ENCODE data around the gene SAPCD2. TPM values are rescaled to one million over a fixed set of nuclear protein-coding genes. Genes with fewer than 3 reads are reported as not detected.

SAPCD2 gene
- total RNA-seq, 2 donors from 2014 or later: 20.8 to 24.9 TPM

GRCh38 chr9:137078701-137079400, 8.5 kb upstream of the SAPCD2 start:
- Histone ChIP-seq H3K27me3 (ENCODE audit: control insufficient read depth, insufficient read depth, low read length, poor library complexity, severe bottlenecking) (peaks cover 37% of the 10 kb centered on the region), H3K36me3 (ENCODE audit: control insufficient read depth, insufficient read depth, low read length) (no peaks in the 10 kb centered on the region), H3K4me1 (ENCODE audit: control insufficient read depth, insufficient read depth, low read length) (no peaks in the 10 kb centered on the region), H3K4me3 (ENCODE audit: low read length) (no peak overlapping the region), H3K9me3 (ENCODE audit: control insufficient read depth, low read length) (no peaks in the 10 kb centered on the region), H3K27ac (ENCODE audit: low read depth, low read length) (no peak overlapping the region), H3K9ac (ENCODE audit: extremely low read depth, low read length, poor library complexity, severe bottlenecking) (no peak overlapping the region)
- H3K9me3 Mint-ChIP-seq: no peaks in the 10 kb centered on the region
- H3K4me1 Mint-ChIP-seq: no peaks in the 10 kb centered on the region
- DNase-seq: peak; percentile 89
- H3K4me3 Mint-ChIP-seq: peak overlapping the region; percentile 50
- no peaks in the 10 kb centered on the region for H3K36me3 Mint-ChIP-seq (ENCODE audit: low read depth)
- 42 to 50% methylated on average over 33 to 51 of the region's 51 CpGs for WGBS, 2 experiments (ENCODE audit: insufficient coverage in 1 of 2, insufficient read length in 1 of 2)
- no peak for TF ChIP-seq CTCF (conservative IDR thresholded peaks at IDR 0.05)
- peaks cover 38% of the 10 kb centered on the region for H3K27me3 Mint-ChIP-seq (ENCODE audit: insufficient read depth)
- no peak overlapping the region for H3K27ac Mint-ChIP-seq

GRCh38 chr9:137077758-137078693, 7.7 kb upstream of the SAPCD2 start:
- H3K27ac Mint-ChIP-seq: no peak overlapping the region
- Histone ChIP-seq H3K4me3 (ENCODE audit: low read length) (peak overlapping the region; percentile 56), H3K4me1 (ENCODE audit: control insufficient read depth, insufficient read depth, low read length) (no peaks in the 10 kb centered on the region), H3K27ac (ENCODE audit: low read depth, low read length) (no peak overlapping the region), H3K27me3 (ENCODE audit: control insufficient read depth, insufficient read depth, low read length, poor library complexity, severe bottlenecking) (peaks cover 37% of the 10 kb centered on the region), H3K9ac (ENCODE audit: extremely low read depth, low read length, poor library complexity, severe bottlenecking) (no peak overlapping the region), H3K36me3 (ENCODE audit: control insufficient read depth, insufficient read depth, low read length) (no peaks in the 10 kb centered on the region), H3K9me3 (ENCODE audit: control insufficient read depth, low read length) (no peaks in the 10 kb centered on the region)
- WGBS, 2 experiments (ENCODE audit: insufficient coverage in 1 of 2, insufficient read length in 1 of 2): 18 to 27% methylated on average over 27 to 76 of the region's 76 CpGs
- H3K36me3 Mint-ChIP-seq (ENCODE audit: low read depth): no peaks in the 10 kb centered on the region
- no peaks in the 10 kb centered on the region for H3K4me1 Mint-ChIP-seq
- no peaks in the 10 kb centered on the region for H3K9me3 Mint-ChIP-seq
- TF ChIP-seq CTCF (conservative IDR thresholded peaks at IDR 0.05): no peak
- H3K27me3 Mint-ChIP-seq (ENCODE audit: insufficient read depth): peaks cover 41% of the 10 kb centered on the region
- peak; percentile 65 for DNase-seq
- peak overlapping the region; percentile 50 for H3K4me3 Mint-ChIP-seq

GRCh38 chr9:137077010-137077747, 6.8 kb upstream of the SAPCD2 start, which contains the start of gene UAP1L1:
UAP1L1 (plus strand) TSS chr9:137077517; CDS start chr9:137077533, 16 bp downstream.
- no peak within 1 kb of the TSS for H3K27ac Mint-ChIP-seq
- no peak within 1 kb of the TSS for H3K9ac ChIP-seq (ENCODE audit: extremely low read depth, low read length, poor library complexity, severe bottlenecking)
- H3K9me3 Mint-ChIP-seq: no peaks in the 10 kb centered on the region
- peaks cover 37% of the 10 kb centered on the region for H3K27me3 ChIP-seq (ENCODE audit: control insufficient read depth, insufficient read depth, low read length, poor library complexity, severe bottlenecking)
- peak within 1 kb of the TSS; percentile 56 for H3K4me3 ChIP-seq (ENCODE audit: low read length)
- H3K4me3 Mint-ChIP-seq: peak within 1 kb of the TSS; percentile 50
- peaks cover 43% of the 10 kb centered on the region for H3K27me3 Mint-ChIP-seq (ENCODE audit: insufficient read depth)
- DNase-seq: peak; percentile 74
- H3K9me3 ChIP-seq (ENCODE audit: control insufficient read depth, low read length): no peaks in the 10 kb centered on the region
- TF ChIP-seq CTCF (conservative IDR thresholded peaks at IDR 0.05): no peak
- no peak within 1 kb of the TSS for H3K27ac ChIP-seq (ENCODE audit: low read depth, low read length)
- H3K4me1 ChIP-seq (ENCODE audit: control insufficient read depth, insufficient read depth, low read length): no peaks in the 10 kb centered on the region
- no peaks in the 10 kb centered on the region for H3K36me3 Mint-ChIP-seq (ENCODE audit: low read depth)
- no peaks in the 10 kb centered on the region for H3K36me3 ChIP-seq (ENCODE audit: control insufficient read depth, insufficient read depth, low read length)
- no peaks in the 10 kb centered on the region for H3K4me1 Mint-ChIP-seq
- WGBS, 2 experiments (ENCODE audit: insufficient coverage in 1 of 2, insufficient read length in 1 of 2): 8% methylated on average over 30 to 86 of the region's 87 CpGs

All from endodermal cell (in vitro differentiated cells).